ENCODE measurements around the gene NEO1.

- TF ChIP-seq, protein P1, sequence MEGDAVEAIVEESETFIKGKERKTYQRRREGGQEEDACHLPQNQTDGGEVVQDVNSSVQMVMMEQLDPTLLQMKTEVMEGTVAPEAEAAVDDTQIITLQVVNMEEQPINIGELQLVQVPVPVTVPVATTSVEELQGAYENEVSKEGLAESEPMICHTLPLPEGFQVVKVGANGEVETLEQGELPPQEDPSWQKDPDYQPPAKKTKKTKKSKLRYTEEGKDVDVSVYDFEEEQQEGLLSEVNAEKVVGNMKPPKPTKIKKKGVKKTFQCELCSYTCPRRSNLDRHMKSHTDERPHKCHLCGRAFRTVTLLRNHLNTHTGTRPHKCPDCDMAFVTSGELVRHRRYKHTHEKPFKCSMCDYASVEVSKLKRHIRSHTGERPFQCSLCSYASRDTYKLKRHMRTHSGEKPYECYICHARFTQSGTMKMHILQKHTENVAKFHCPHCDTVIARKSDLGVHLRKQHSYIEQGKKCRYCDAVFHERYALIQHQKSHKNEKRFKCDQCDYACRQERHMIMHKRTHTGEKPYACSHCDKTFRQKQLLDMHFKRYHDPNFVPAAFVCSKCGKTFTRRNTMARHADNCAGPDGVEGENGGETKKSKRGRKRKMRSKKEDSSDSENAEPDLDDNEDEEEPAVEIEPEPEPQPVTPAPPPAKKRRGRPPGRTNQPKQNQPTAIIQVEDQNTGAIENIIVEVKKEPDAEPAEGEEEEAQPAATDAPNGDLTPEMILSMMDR (IDR thresholded peaks at IDR 0.05; ENCODE audit: low read depth, low read length, poor library complexity, severe bottlenecking): no peak
- no peak for TF ChIP-seq EZH2phosphoT487 (IDR thresholded peaks at IDR 0.05; ENCODE audit: borderline replicate concordance, low read length)
Measured at GRCh38 chr15:73333001-73333400, 280.7 kb downstream of the NEO1 start.
